ENCODE results near the gene XBP1. TPM values are rescaled to one million over a fixed set of nuclear protein-coding genes. Genes with fewer than 3 reads are reported as not detected.
"Not testable (repeated sequence)": the region's sequence is repeated elsewhere in the genome, so short reads cannot be mapped to it uniquely, and the experiment has no call there.

Gene XBP1
- total RNA-seq, 3 donors from 2014 or later, result 116 to 238 (median 132) TPM

DNA sequence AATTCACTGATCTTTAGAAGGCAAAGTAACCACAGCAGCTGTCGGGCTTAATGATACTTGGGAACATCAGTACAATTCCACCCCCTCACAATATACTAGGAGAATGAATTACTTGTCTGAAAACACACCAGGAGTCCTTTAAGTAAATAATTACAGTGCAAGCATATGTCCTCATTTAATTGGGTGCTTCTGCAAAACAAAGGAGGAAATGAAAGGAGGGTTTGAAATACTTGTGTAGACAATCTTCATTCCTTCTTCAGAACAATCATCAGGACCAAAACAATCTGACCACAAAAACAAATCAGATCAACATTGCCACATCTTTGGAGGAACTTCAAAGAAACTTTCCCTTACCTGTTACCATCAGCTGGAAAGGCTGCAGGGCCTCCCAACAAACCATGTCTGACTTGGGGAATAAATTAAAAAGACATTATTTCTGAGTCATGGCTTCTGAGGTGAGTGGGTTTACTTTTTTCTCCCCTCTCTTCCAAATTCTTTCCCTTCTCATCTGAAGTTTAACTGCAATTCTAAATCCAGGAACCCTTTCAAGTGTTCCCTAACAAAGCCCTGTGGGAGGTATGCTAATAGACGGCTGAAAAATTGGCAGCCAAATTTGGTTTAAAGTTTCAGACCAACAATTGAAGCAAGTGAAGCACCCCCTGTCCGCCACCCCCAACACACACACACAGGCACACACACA lies 40.4 kb downstream of the XBP1 start:
- peak; percentile 38 for ATAC-seq
- TF ChIP-seq, protein P1, sequence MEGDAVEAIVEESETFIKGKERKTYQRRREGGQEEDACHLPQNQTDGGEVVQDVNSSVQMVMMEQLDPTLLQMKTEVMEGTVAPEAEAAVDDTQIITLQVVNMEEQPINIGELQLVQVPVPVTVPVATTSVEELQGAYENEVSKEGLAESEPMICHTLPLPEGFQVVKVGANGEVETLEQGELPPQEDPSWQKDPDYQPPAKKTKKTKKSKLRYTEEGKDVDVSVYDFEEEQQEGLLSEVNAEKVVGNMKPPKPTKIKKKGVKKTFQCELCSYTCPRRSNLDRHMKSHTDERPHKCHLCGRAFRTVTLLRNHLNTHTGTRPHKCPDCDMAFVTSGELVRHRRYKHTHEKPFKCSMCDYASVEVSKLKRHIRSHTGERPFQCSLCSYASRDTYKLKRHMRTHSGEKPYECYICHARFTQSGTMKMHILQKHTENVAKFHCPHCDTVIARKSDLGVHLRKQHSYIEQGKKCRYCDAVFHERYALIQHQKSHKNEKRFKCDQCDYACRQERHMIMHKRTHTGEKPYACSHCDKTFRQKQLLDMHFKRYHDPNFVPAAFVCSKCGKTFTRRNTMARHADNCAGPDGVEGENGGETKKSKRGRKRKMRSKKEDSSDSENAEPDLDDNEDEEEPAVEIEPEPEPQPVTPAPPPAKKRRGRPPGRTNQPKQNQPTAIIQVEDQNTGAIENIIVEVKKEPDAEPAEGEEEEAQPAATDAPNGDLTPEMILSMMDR (IDR thresholded peaks at IDR 0.05), result no peak
- H3K4me3 ChIP-seq, result no peak overlapping the region
- no peaks in the 10 kb centered on the region for H3K9me3 ChIP-seq
- no peaks in the 10 kb centered on the region for H3K36me3 ChIP-seq (ENCODE audit: low read depth)
- DNase-seq, result no peak
- intact Hi-C loops (cut with DNase I, micrococcal nuclease), result no loop called here
- H3K4me1 ChIP-seq (ENCODE audit: low read depth), result no peaks in the 10 kb centered on the region

DNA sequence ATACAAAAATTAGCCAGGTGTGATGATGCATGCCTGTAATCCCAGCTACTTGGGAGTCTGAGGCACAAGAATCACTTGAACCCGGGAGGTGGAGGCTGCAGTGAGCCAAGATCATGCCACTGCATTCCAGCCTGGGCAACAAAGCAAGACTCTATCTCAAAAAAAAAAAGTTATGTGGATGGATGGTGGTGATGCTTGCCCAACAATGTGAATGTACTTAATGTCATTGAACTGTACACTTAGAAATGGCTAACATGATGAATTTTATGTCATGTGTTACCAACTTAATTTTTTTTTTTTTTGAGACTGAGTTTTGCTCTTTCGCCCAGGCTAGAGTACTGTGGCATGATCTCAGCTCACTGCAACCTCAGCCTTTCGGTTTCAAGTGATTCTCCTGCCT lies 45.9 kb downstream of the XBP1 start:
- intact Hi-C loops (cut with DNase I, micrococcal nuclease); H3K4me3 ChIP-seq; H3K36me3 ChIP-seq (ENCODE audit: low read depth); H3K4me1 ChIP-seq (ENCODE audit: low read depth); ATAC-seq; DNase-seq; H3K9me3 ChIP-seq: not testable (repeated sequence)

GRCh38 chr22:28750471-28750881 lies 49.9 kb downstream of the XBP1 start:
- H3K4me3 ChIP-seq, result no peak overlapping the region
- DNase-seq (no peak), ATAC-seq (no peak)
- H3K4me1 ChIP-seq (ENCODE audit: low read depth), result no peaks in the 10 kb centered on the region
- intact Hi-C loops (cut with DNase I, micrococcal nuclease), result no loop called here
- H3K9me3 ChIP-seq, result no peaks in the 10 kb centered on the region
- TF ChIP-seq, protein P1 (IDR thresholded peaks at IDR 0.05), result no peak
- no peaks in the 10 kb centered on the region for H3K36me3 ChIP-seq (ENCODE audit: low read depth)

Other genes starting within 250 kb of the XBP1 start
- gene TTC28, start 120.7 kb downstream of the XBP1 start, total RNA-seq, result 10 to 100 TPM in 2 of 3 donors, 1 to 10 TPM in 1; 9.6 to 32.3 (median 13.2) TPM
- 10 to 100 TPM; 15.8 to 21.1 (median 19.5) TPM for gene CHEK2, start 58.7 kb downstream of the XBP1 start, total RNA-seq
- 10 to 100 TPM; 11.6 to 15.5 (median 13.4) TPM for gene HSCB, start 58.5 kb downstream of the XBP1 start, total RNA-seq
- gene CCDC117, start 27.9 kb downstream of the XBP1 start, total RNA-seq, result 10 to 100 TPM; 14.4 to 26.6 (median 17.1) TPM
- gene ZNRF3, start 83.0 kb upstream of the XBP1 start, total RNA-seq, result 10 to 100 TPM in 1 of 3 donors, 1 to 10 TPM in 2; 5.5 to 10.6 (median 5.8) TPM

Measured in mucosa of descending colon (tissue), 3 donors.